Natural killer cell (primary cell): ENCODE results near the gene ARIH2. TPM values are rescaled to one million over a fixed set of nuclear protein-coding genes. Genes with fewer than 3 reads are reported as not detected.
A peak's percentile ranks its signal among the peaks of the same experiment; 100 is the strongest.

Experiments
- ATAC-seq, 3 donors: fragments of 150-1000 bp in 2 of 3; fragments of 200-7000 bp in 1 of 3; cut with Tn5 transposase; 1 replicate in 1 of 3; 2 replicates in 2 of 3; pipeline ENCODE4 v1.10.0; 2021; ENCODE audit warnings: mild to moderate bottlenecking in 2 of 3, moderate library complexity in 2 of 3
- DNase-seq, 2 donors: peaks; one replicate each; pipeline versions ENCODE4 v3.0.0 to v3.0.0-alpha.2; 2013 to 2021; ENCODE audit warnings: mixed read lengths in 1 of 2
- H3K27ac ChIP-seq: one replicate; pipeline ENCODE4 v1.5.1; 2013; ENCODE audit warnings: mild to moderate bottlenecking, low read length
- H3K27me3 ChIP-seq: one replicate; pipeline ENCODE4 v1.6.1; 2013; ENCODE audit warnings: low read length; ENCODE audit not compliant: control insufficient read depth, insufficient read depth
- H3K36me3 ChIP-seq: one replicate; pipeline ENCODE4 v1.6.1; 2013; ENCODE audit warnings: low read length; ENCODE audit not compliant: control insufficient read depth, insufficient read depth
- H3K4me1 ChIP-seq: one replicate; pipeline ENCODE4 v1.6.1; 2013; ENCODE audit warnings: low read length; ENCODE audit not compliant: control insufficient read depth, insufficient read depth
- H3K4me3 ChIP-seq: one replicate; pipeline ENCODE4 v1.5.1; 2013; ENCODE audit warnings: low read length
- H3K9me3 ChIP-seq: one replicate; pipeline ENCODE4 v1.6.1; 2013; ENCODE audit warnings: low read length; ENCODE audit not compliant: control insufficient read depth, insufficient read depth
- H3K27ac Mint-ChIP-seq, 2 donors: one replicate each; pipeline ENCODE4 v1.8.0; 2022; ENCODE audit warnings: mild to moderate bottlenecking in 2 of 2, mixed read lengths in 2 of 2, moderate library complexity in 1 of 2
- H3K27me3 Mint-ChIP-seq, 2 donors: one replicate each; pipeline ENCODE4 v1.8.0; 2022; ENCODE audit warnings: low read depth in 2 of 2, mixed read lengths in 2 of 2
- H3K36me3 Mint-ChIP-seq: one replicate; pipeline ENCODE4 v1.8.0; 2022; ENCODE audit warnings: mixed read lengths
- H3K4me1 Mint-ChIP-seq, 2 donors: one replicate each; pipeline ENCODE4 v1.8.0; 2022; ENCODE audit warnings: mixed read lengths in 2 of 2
- H3K4me3 Mint-ChIP-seq: one replicate; pipeline ENCODE4 v1.8.0; 2022; ENCODE audit warnings: mild to moderate bottlenecking, moderate library complexity, mixed read lengths
- H3K9me3 Mint-ChIP-seq, 2 donors: one replicate each; pipeline ENCODE4 v1.8.0; 2022; ENCODE audit warnings: mixed read lengths in 2 of 2
- CTCF ChIP-seq: fragments of 200-600 bp; IDR thresholded peaks from one replicate; pipeline ENCODE4 v1.8.0; 2022; ENCODE audit warnings: antibody characterized with exemption
- whole genome bisulfite sequencing: methylation state at CpG from one replicate; pipeline ENCODE4 v1.1.7; 2013; ENCODE audit warnings: missing lambda C conversion rate; ENCODE audit not compliant: insufficient coverage; 5-methylcytosine and 5-hydroxymethylcytosine counted together
- intact Hi-C: fragments of 100-400 bp; cut with micrococcal nuclease; formaldehyde crosslinking; loops from one replicate; pipeline ENCODE4 v1.14.2; 2022
- total RNA-seq, 4 donors: library from RNA; stranded (reverse); fragments of 120-200 nt in 1 of 4; gene quantifications; one replicate each; pipeline versions ENCODE4 v1.2.3 to v1.2.4, GENCODE V29; 2013 to 2022

Gene ARIH2
- total RNA-seq: 100 to 1,000 TPM; 239 to 291 (median 243) TPM
- total RNA-seq (2013): 173 TPM

DNA sequence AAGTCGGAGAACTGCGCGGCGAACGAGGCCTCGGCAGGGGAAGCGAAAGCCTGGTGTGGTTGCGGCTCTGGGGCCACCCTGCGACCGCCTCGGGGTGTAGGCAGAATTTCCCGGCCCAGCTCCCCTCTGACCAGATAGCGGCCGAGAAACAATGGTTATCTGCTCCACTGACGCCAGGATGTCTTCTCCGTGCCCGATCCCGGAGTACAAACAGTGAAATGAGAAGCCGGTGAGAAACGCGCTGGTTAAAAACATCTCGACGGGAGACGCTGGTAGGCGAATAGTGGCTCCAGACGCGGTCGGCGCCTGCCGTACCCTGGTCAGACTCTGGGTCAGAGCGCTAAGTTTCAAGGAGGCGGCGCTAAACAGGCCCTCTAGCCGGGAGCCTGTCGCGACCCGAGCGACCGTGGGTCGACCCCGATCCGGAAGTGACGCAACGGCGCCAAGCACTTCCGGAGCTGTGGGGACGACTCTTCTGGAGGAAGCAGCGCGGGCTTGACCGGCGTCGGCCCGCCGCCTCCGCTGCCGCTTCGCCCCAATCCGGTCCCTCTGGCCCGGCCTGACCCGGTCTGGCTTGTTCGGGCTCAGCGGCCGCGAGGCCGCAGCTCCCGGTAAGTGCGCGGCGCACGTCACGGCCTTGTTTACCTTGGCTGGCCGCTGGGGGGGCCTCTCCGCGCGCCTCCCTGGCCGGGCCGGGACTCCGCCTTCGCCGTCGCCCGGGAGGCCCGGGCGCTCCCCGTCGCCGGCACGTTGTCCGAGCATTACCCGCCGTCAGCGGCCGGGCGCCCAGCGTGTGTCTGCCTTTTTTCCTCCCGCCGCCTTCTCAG lies at the start of gene ARIH2:
ARIH2 (plus strand) TSS at position 455 of the 827 bp plus-strand sequence. CDS start 8,717 bp downstream, outside the sequence.
- H3K9me3 ChIP-seq: no peaks in the 10 kb centered on the region
- H3K36me3 Mint-ChIP-seq: no peaks in the 10 kb centered on the region
- peak within 1 kb of the TSS; percentile 93 for H3K27ac ChIP-seq
- ATAC-seq: peak; percentile 71 to 90 (median 78)
- H3K4me1 Mint-ChIP-seq: peaks cover 15 to 20% of the 10 kb centered on the region in 2 donors
- peak within 1 kb of the TSS; percentile 94 to 99 for H3K27ac Mint-ChIP-seq
- no peaks in the 10 kb centered on the region for H3K27me3 ChIP-seq
- peak within 1 kb of the TSS; percentile 69 for H3K4me3 ChIP-seq
- peaks cover 14% of the 10 kb centered on the region for H3K36me3 ChIP-seq
- intact Hi-C loops: loop anchor here (1.0 to 5.0 kb wide), 5 partner anchors 9 to 106 kb away; partner anchors contain the start of genes PRKAR2A and WDR6
- no peaks in the 10 kb centered on the region for H3K27me3 Mint-ChIP-seq
- peak; percentile 21 for TF ChIP-seq CTCF
- under 1% methylated on average over 97 of the region's 97 CpGs for WGBS
- DNase-seq: peak; percentile 90 to 96
- H3K4me1 ChIP-seq: peaks cover 32% of the 10 kb centered on the region
- H3K9me3 Mint-ChIP-seq: no peaks in the 10 kb centered on the region
- H3K4me3 Mint-ChIP-seq: peak within 1 kb of the TSS; percentile 93

GRCh38 chr3:48877671-48878070 lies 41.0 kb upstream of the ARIH2 start:
- 94% methylated on average over 8 of the region's 8 CpGs for WGBS
- Mint-ChIP-seq H3K4me1 (peaks cover 9 to 14% of the 10 kb centered on the region in 2 donors), H3K4me3 (no peak overlapping the region), H3K36me3 (no peaks in the 10 kb centered on the region), H3K27me3 (no peaks in the 10 kb centered on the region), H3K9me3 (no peaks in the 10 kb centered on the region), H3K27ac (no peak overlapping the region)
- H3K36me3 ChIP-seq: peaks cover 23% of the 10 kb centered on the region
- H3K4me1 ChIP-seq: peaks cover 4% of the 10 kb centered on the region
- H3K9me3 ChIP-seq: no peaks in the 10 kb centered on the region
- TF ChIP-seq CTCF: no peak
- intact Hi-C loops: no loop called here
- no peak overlapping the region for H3K4me3 ChIP-seq
- no peaks in the 10 kb centered on the region for H3K27me3 ChIP-seq
- no peak overlapping the region for H3K27ac ChIP-seq
- DNase-seq (no peak), ATAC-seq (no peak)

DNA sequence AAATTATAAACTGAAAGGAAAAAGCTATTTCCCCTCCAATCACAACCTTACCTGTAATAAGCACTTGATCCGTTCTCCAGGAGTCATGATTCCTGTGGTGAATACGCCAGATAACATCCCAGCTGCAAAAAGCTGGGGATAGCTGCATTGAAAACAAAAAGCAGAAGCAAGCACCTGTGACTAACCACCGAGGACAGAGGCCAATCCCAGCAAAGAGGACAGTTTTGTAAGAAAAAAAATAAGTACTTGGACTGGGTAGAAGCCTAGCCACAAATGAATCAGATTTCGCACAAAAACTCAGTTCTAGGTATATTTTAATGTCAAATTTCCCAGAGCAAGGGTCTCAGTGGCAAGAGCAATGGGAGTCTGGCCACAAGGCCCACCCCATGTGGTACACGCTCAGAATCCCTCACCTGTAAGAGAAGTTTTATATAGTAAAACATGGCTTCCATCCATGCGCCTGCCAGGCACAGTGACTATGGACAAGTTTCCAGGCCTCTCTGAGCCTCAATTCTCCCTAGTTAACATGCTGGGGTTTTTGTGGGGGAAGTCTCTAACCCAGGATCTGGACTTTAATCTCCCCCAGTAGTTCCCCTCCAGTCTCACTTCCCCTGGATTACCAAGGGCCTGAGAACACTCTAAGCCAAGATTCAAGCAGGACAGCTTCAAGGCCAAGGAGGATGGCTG lies 39.2 kb upstream of the ARIH2 start:
- peaks cover 2% of the 10 kb centered on the region for H3K36me3 Mint-ChIP-seq
- intact Hi-C loops: no loop called here
- Histone ChIP-seq H3K4me3 (no peak overlapping the region), H3K4me1 (peaks cover 4% of the 10 kb centered on the region), H3K9me3 (no peaks in the 10 kb centered on the region), H3K27me3 (no peaks in the 10 kb centered on the region), H3K36me3 (peaks cover 28% of the 10 kb centered on the region), H3K27ac (no peak overlapping the region)
- no peak for DNase-seq
- no peak for TF ChIP-seq CTCF
- WGBS: 82% methylated on average over 5 of the region's 6 CpGs
- no peaks in the 10 kb centered on the region for H3K9me3 Mint-ChIP-seq
- no peak overlapping the region for H3K4me3 Mint-ChIP-seq
- H3K27ac Mint-ChIP-seq: peak overlapping the region; percentile 7 to 29
- peaks cover 14% of the 10 kb centered on the region in 2 donors for H3K4me1 Mint-ChIP-seq
- no peaks in the 10 kb centered on the region for H3K27me3 Mint-ChIP-seq
- ATAC-seq: no peak
